ENCODE results near the gene SIGLEC9.

Gene SIGLEC9

DNA sequence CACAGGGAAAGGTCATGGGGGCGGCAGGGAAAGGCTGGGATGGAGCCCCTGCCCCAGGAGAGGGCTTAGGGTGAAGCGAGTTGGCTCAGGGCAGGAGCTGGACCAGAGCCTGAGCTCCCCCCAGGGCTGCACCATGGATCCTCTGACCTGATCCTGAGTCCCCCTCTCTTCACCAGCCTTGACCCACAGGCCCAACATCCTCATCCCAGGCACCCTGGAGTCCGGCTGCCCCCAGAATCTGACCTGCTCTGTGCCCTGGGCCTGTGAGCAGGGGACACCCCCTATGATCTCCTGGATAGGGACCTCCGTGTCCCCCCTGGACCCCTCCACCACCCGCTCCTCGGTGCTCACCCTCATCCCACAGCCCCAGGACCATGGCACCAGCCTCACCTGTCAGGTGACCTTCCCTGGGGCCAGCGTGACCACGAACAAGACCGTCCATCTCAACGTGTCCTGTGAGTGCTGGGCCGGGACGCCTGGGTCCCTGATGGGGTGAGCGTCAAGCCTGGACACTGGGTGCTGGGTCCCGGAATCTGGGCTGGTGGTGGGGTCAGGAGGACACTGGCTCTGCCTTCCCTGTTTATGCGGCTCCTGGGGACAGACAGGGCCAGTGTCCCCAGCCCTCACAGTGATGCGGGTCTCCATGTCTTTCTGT lies 842 bp downstream of the SIGLEC9 start:
- DNase-seq = no peak

DNA sequence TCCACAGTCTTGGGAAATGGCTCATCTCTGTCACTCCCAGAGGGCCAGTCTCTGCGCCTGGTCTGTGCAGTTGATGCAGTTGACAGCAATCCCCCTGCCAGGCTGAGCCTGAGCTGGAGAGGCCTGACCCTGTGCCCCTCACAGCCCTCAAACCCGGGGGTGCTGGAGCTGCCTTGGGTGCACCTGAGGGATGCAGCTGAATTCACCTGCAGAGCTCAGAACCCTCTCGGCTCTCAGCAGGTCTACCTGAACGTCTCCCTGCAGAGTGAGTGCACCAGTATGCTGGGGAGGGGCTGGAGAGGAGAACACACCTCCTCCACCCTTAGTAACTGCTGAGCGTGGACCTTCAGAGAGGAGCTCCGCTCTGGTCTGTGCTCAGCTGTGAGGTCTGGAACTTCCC lies 2.3 kb downstream of the SIGLEC9 start:
- no peak for DNase-seq

DNA sequence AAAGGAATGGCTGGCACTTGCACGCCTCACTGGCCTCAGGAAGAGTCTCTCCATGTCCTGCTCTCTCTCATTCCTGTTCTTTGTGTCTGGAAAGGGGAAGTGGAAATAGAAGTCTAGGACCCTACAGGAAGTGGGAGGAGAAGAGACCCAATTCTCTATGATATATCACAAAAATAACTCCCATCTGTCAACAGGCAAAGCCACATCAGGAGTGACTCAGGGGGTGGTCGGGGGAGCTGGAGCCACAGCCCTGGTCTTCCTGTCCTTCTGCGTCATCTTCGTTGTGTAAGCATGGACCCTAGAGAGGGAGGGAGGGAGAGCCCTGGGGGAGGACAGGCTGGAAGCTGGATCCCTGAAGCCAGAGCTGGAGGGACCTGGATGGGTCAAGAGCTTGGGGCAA lies 3.0 kb downstream of the SIGLEC9 start:
- peak; percentile 45 to 52 for DNase-seq

DNA sequence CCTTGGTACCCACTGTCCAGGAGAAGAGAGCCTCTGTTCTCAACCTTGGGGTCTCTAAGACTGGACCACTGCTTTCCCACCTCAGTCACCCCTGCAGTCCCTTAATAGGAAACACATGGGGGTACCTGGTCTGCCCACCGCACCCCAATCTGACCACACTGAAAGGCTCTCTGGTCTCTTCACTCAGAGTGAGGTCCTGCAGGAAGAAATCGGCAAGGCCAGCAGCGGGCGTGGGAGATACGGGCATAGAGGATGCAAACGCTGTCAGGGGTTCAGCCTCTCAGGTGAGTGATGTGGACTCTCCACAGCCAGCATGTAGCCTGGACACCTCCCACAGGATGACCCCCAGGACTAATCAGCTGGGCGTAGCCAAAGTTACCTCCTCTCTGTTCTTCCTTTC lies 3.5 kb downstream of the SIGLEC9 start:
- no peak for DNase-seq

DNA sequence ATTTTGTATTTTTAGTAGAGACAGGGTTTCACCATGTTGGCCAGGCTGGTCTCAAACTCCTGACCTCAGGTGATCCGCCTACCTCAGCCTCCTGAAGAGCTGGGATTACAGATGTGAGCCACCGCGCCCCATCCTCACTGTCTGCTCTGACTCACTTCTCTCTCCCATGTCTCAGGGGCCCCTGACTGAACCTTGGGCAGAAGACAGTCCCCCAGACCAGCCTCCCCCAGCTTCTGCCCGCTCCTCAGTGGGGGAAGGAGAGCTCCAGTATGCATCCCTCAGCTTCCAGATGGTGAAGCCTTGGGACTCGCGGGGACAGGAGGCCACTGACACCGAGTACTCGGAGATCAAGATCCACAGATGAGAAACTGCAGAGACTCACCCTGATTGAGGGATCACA lies 5.0 kb downstream of the SIGLEC9 start:
- DNase-seq = no peak

DNA sequence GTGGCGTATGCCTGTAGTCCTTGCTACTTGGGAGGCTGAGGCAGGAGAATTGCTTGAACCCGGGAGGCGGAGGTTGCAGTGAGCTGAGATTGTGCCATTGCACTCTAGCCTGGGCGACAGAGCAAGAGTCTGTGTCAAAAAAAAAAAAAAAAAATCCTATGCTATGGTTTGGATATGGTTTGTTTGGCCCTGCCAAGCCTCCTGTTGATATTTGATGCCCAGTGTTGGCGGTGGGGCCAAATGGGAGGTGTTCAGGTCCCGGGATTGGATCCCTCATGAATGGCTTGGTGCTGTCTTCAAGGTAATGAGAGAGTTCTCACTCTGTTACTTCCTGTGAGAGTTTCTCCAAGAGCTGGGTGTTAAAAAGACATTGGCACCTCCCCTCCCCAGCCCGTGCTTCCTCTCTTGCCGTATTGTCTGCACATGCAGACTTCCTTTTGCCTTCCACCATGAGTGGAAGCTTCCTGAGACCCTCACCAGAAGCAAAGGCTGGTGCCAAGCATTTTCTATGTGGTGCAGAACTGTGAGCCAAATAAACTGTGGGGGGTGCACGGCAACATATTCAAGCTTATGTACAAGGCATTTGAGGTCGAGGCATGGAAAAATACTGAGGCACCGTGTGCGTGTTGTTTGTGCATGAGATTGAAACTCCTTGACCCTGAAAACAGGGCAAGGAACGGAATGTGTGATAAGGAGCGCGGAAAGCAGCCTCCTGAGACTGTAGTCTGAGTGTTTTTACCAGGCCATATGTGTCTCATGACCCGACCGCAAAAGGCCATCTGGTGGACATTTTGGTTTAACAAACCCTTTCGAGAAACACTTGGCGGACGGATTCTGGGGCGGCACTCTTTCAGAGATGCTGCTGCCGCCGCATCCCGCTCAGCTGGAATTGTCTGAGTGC lies 7.3 kb downstream of the SIGLEC9 start:
- peak; percentile 49 for DNase-seq

DNA sequence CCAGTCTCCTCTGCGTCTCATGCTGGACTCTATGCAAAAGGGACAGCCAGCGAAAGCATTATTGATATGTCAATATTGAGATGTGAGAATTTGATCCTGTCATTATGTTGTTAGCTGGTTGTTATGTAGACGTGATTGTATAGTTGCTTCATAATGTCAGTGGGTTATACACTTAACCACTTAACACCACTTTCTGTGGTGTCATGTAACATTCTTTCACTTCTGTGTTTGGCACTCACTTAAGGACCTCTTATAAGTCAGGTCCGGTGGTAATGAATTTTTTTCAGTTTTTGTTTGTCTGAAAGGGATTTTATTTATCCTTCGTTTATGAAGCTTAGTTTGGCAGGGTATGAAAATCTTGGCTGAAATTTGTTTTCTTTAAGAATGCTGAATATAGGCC lies 10.3 kb downstream of the SIGLEC9 start:
- no peak for DNase-seq

DNA sequence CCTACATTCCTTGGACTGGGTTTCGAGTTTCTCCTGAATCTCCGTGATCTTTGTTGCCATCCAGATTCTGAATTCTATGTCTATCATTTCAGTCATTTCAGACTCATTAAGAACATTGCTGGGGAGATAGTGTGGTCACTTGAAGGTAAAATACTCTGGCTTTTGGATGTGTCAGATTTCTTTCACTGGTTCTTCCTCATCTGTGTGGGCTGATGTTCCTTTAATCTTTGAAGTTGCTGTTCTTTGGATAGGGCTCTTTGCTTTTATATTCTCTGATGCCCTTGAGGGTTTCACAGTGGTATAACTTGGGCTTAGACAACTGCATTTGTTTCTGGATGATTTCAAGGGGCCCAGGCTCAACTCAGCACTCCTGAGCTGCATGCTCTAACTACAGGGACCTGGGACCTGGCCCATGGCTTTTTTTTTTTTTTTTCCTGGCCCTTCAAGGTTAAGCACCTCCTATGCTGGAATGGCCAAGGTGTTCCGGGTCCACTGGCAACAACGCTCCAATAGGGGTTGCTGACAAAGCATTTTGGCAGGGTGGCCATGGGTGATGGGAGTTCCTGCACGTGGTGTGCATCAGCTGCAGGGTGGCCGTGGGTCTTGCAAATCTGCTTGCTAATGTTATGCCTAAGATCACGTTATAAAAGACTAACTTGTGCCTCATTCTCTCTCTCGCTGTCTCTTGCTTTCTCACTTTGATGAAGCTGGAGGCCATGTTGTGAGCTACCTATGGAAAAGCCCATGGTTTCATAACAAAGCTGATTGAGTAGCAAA lies 11.5 kb downstream of the SIGLEC9 start:
- DNase-seq = no peak

DNA sequence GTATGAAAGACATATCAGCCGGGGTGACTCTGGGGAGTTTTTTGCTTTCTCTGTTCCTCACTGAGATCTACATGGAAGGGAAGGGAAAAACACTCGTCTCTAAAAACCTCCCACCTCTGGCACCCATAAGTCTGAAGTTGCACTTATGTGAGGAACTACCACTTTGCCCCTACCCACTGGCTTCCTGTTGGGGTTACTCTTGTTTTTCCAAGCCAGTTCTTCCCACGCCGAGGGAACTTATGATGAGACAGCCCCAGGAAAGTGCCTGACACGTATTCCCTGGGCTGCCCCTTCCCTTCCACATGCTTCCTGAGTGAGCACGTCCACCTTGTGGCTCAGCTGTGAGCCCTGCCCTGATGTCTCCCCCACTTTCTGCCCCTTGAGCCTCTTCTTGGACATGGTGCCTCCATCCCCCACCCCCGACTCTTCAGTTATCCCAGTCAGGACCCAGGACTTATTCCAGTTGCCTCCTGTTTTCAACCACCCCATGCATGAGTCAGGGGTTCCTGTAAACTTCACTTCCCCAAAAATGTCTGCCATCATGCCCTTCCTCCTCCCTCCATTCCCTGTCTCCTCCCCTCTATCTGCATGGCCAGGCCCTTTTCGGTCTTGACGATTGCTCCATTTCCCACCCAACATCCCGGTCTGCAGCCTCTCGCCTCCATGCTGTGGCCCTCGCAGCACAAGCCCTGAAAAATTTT lies 12.3 kb downstream of the SIGLEC9 start:
- no peak for DNase-seq

DNA sequence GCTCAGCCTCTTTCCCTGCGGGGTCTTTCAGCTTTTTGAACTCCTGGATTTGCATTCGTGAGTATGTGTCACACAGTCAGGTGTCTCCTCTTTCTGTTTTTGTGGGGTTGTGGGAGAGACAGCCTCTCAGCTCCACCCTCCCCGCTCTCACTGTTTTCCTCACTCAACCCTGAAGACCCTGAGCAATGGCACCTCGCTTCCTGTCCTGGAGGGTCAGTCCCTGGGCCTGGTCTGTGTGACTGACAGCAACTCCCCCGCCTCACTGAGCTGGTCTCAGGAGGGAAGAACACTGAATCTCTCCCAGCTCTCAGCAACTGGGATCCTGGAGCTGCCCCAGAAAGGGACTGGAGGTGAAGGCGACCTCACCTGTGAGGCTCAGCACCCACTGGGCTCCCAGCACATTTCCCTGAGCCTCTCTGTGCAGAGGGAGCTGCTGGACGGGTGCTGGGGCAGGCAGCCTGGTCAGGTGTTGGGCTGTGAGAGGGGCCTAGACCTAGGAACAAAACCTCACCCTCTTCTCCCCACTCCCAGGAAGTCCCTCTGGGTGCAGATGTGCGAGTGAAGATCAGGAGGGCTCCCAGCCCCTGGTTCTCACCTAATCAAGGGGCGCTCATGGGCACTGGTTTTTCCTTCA lies 13.2 kb downstream of the SIGLEC9 start:
- no peak for DNase-seq

DNA sequence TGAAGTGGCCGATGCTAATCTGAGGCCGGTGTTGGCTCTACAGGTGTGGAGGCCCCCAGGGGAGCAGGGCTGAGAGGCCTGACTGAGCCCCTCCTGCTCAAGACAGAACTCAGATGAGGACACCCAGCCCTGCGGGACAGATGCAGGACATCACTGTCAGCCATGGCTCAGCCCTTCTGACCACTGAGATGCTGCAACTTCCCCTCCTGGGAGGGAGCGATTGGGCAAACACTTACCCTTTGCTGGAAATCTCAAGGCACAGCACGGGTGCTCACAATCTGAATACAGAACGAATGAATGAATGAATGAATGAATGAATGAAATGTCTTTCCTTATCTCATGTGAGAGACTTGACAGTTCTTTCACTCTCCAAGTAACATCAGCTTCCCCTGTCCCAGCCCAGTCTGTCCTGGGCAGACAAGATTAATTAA lies 13.9 kb downstream of the SIGLEC9 start:
- DNase-seq = no peak

DNA sequence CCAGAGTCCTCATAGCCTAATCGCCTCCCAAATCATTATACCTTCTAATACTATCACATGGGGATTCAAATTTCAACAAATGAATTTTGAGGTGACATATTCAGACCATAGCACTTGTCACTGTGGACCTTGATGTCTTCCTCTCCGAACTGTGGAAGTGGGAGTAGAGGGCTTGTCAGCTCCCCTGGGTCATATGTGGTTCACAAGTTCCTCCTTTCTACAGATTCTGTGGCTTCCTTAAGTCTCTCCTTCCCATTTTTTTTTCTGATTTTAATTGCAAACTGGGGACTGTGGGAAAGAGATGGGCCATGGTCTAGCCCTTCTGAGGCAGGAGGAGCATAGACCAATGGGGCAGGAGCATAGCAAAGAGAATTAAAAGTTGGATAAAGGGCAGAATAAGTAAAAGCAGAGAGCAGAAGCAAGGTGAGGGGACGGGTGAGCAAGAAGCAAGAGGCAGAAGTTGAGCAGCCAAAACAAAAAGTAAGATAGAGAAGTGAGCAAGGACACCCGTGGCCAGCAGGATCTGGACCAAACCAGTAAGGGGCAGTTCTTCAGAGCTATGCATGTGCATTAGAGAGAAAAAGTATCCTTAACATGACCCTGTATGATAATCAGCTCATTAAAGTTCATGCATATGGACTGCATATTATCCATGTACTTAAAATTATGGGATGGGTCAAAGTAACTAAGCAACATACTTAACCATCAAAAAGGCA lies 14.8 kb downstream of the SIGLEC9 start:
- DNase-seq = peak in 1 of 2 experiments; percentile 0

DNA sequence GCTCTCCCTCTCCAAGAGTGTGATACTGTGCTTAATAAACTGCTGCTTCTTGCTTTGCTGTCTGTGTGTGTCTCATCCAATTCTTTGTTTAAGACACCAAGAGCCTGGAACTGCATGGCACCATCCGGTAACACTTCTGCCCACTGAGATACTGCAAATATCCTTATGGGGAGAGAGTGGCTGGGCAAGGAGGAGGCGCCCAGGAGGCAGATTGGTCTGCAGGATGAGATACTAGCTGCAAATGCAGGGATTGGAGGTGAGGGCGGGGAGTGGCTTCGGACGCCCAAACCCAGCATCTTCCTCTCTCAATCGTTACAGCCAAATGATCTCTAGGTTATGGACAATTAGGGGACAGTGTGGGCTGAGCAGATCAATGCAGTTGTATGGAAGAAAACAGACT lies 15.7 kb downstream of the SIGLEC9 start:
- DNase-seq = peak; percentile 2 to 3

DNA sequence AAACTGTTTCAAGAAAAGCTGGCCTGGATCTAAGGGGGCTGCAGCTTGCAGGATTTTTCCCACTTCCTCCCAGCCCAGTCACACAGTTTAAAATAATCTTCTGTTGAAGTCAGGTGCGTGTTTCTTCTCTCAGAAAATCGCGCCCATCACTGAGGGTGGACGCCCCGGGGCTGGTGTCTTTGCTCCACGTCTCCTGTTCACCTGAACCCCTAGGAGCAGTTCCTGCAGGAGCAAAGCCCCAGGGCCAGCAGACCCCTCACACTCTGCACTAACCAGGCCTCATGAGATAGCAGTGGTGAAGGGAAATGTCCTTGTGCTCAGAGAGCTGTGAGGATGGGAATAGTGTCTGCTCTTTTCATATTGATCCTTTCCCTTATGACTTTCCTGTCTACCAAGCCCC lies 16.5 kb downstream of the SIGLEC9 start:
- peak in 1 of 2 experiments; percentile 8 for DNase-seq

DNA sequence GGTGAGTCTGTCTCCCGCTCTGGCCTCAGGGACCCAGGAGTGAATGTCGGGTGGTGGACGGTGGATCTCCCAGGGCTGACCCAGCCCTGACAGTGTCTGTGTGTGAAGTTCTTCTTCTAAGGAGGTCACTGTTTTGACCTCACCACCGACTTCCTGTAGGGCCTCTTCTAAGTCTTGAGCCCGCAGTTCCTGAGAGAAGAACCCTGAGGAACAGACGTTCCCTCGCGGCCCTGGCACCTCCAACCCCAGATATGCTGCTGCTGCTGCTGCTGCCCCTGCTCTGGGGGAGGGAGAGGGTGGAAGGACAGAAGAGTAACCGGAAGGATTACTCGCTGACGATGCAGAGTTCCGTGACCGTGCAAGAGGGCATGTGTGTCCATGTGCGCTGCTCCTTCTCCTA lies 17.4 kb downstream of the SIGLEC9 start, which contains the start of gene SIGLEC7:
Gene SIGLEC7, plus strand, starts transcription at position 183 of the 400 bp plus-strand sequence. Its CDS starts 69 bp downstream, at position 252.
- DNase-seq = peak; percentile 15 to 16

DNA sequence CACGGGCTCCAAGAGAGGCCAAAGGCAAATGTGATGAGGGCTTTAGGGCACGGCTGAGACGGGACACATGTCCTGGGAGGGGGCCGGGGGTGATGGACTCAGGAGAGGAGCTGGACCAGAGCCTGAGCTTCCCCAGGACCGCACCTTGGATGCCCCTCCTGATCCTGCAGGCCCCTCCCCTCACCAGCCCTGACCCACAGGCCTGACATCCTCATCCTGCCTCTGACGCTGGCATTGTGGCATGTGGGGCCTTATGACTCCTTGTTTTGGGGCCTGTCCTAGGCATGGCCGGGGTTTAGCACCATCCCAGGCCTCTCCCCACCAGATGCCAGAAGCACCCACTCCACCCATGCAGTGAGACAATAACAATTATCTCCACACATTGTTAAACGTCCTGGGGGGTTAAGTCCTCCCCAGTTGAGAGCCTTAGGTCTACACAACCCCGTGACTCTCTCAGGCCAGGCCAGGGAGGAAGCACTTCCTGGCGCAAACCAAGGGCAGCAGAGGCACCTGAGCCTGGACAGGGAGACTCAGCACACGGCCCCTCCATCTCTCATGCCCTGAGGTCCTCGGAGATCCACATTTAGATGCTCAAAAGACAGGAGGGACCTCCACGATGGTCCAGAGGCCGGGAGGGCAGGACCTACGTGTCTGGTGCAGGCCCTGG lies 18.2 kb downstream of the SIGLEC9 start:
- peak; percentile 10 to 13 for DNase-seq

DNA sequence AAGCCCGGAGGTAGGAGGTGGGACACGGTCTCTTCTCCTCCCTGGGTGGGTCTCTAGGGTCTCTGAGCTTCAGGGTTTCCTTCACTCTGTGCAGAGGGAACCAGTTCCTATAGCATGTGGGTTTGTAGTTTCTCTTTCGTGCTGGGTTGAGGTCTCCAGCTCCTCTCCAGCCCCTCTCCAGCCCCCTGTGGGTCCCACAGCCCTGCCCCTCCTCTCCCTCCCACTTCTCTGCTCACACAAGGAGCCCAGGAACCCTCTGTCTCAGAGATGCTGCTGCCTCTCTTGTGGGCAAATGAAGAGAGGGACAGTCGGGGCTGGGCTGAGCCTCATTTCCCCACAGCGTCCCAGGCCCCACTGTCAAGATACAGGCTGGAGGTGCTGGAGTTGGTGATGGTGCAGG lies 18.8 kb downstream of the SIGLEC9 start:
- no peak for DNase-seq

DNA sequence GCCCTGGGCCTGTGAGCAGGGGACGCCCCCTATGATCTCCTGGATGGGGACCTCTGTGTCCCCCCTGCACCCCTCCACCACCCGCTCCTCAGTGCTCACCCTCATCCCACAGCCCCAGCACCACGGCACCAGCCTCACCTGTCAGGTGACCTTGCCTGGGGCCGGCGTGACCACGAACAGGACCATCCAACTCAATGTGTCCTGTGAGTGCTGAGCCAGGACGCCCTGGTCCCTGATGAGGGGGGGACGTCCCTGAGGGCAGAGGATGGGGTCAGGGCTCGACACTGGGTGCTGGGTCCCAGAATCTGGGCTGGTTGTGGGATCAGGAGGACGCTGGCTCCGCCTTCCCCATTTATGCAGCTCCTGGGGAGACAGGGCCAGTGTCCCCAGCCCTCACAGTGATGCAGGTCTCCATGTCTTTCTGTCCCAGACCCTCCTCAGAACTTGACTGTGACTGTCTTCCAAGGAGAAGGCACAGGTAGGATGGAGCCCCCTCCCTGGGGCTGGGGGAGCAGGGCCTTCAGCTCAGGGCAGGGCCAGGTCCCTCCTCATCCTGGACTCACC lies 19.9 kb downstream of the SIGLEC9 start:
- peak; percentile 10 to 11 for DNase-seq

DNA sequence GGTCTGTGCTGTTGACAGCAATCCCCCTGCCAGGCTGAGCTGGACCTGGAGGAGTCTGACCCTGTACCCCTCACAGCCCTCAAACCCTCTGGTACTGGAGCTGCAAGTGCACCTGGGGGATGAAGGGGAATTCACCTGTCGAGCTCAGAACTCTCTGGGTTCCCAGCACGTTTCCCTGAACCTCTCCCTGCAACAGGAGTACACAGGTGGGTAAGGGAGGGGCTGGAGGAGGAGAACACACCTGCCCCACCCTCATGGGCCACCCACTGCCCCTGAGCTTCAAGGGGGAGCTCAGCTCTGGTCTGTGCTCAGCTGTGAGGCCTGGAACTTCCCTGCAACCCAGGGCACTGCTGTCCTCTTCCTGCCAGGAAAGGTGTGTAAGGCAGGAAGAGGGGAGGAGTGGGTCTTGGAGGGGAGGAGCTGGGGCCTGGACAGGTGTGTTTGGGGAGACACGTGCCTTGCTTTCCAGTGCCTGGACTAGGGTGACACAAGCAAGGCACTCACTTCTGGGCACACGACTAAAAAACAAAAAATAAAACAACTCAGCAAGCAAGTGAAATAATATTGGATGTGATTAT lies 21.3 kb downstream of the SIGLEC9 start:
- peak in 1 of 2 experiments; percentile 6 for DNase-seq

DNA sequence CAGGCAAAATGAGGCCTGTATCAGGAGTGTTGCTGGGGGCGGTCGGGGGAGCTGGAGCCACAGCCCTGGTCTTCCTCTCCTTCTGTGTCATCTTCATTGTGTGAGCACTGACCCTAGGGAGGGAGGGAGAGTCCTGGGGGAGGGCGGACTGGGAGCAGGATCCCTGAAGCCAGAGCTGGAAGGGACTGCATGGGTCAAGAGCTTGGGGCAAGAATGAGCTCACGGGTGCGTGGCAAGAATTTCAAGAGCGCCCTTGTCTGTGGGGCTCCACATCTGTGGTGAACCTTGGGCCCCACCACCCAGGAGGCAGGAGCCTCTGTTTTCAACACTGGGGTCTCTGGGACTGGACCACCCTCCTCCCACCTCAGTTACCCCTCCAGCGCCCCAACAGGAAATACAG lies 22.0 kb downstream of the SIGLEC9 start:
- DNase-seq = peak in 1 of 2 experiments; percentile 9
